Measurements from ENCODE around the gene GRIP2.

GRCh38 chr3:14583548-14584091 lies 43.5 kb upstream of the GRIP2 start:
- TF ChIP-seq POLR2AphosphoS5 (IDR thresholded peaks at IDR 0.05) = no peak
- TF ChIP-seq CTCF (IDR thresholded peaks at IDR 0.05) = no peak
- TF ChIP-seq EP300 (IDR thresholded peaks at IDR 0.05) = no peak
- no peak for TF ChIP-seq POLR2A (IDR thresholded peaks at IDR 0.05)
